GM12891 (cell line): ENCODE data around the gene KRT80.

Experiments used
- POLR2A ChIP-seq: IDR thresholded peaks from 2 replicates; pipeline ENCODE4 v1.6.1; 2011; ENCODE audit warnings: low read depth, low read length, control low read depth
- POLR2AphosphoS5 ChIP-seq: IDR thresholded peaks from 2 replicates; pipeline ENCODE4 v1.6.1; 2011; ENCODE audit warnings: low read depth, low read length, control low read depth
- SPI1 ChIP-seq: IDR thresholded peaks from 2 replicates; pipeline ENCODE4 v1.6.1; 2011; ENCODE audit warnings: low read depth, low read length, control low read depth
- TAF1 ChIP-seq: IDR thresholded peaks from 2 replicates; pipeline ENCODE4 v1.6.1; 2011; ENCODE audit warnings: low read depth, low read length, control low read depth

DNA sequence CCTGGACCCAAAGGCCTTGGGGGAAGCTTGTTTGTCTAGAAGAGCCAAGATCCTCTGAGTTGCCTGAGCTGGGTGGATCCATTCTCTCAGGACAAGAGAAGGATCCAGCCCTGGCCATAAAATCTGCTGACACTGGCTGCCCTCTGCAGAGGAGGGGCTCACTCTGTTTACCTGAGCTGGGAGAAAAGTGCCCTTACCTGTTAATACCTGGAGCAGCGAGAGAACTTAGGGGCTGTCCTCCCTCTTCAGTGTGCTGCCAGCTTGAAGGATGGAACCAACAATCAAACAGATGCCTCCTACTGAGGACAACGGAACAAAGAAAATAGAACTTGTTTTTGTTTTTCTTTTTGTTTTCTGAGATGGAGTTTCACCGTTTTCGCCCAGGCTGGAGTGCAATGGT, 33.9 kb upstream of the KRT80 start:
- TF ChIP-seq POLR2A, result no peak
- no peak for TF ChIP-seq POLR2AphosphoS5
- no peak for TF ChIP-seq TAF1
- no peak for TF ChIP-seq SPI1
